ENCODE data around the gene NEUROG1. TPM values are rescaled to one million over a fixed set of nuclear protein-coding genes. Genes with fewer than 3 reads are reported as not detected.

The NEUROG1 gene
- polyA plus RNA-seq, 1 experiment = not detected

DNA sequence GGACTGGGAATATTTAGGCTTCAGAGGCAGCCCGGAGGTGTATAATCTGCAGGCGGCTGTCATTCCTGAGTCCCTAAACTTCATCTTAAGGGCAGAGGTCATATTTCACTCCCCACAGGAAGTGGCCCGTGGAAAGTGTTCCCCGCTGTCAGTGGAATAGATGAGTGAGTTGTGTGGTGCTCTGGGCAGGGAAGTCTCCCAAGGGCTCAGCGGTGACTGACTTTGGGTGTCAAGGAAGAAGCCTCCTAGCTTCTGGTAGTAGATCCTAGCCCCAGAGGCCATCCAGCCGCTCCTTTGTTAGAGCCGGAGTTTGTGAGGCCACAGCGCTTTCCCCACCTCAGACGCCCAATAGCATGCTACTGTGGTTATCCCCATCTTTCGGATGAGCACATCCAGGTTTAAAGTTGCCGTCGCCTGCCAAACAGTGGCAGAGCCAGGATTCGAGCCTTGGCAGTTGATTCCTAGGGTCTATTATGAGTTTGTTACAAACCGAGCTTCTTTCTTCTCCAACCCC, 44.7 kb downstream of the NEUROG1 start:
- H3K9me3 ChIP-seq (ENCODE audit: control insufficient read depth, insufficient read depth, low read length) = peaks cover 20% of the 10 kb centered on the region
- no peak overlapping the region for H3K27ac ChIP-seq (ENCODE audit: low read depth, low read length)
- CTCF ChIA-PET = interaction anchor here (0.8 to 2.8 kb wide), 6 partner anchors 25 to 75 kb away, joined by 3 to 11 read pairs (median 4); no protein-coding TSS in a partner anchor
- POLR2A ChIA-PET = no interaction called here
- H3K27me3 ChIP-seq (ENCODE audit: control insufficient read depth, insufficient read depth, low read length) = peaks cover 17% of the 10 kb centered on the region
- TF ChIP-seq, protein P1, sequence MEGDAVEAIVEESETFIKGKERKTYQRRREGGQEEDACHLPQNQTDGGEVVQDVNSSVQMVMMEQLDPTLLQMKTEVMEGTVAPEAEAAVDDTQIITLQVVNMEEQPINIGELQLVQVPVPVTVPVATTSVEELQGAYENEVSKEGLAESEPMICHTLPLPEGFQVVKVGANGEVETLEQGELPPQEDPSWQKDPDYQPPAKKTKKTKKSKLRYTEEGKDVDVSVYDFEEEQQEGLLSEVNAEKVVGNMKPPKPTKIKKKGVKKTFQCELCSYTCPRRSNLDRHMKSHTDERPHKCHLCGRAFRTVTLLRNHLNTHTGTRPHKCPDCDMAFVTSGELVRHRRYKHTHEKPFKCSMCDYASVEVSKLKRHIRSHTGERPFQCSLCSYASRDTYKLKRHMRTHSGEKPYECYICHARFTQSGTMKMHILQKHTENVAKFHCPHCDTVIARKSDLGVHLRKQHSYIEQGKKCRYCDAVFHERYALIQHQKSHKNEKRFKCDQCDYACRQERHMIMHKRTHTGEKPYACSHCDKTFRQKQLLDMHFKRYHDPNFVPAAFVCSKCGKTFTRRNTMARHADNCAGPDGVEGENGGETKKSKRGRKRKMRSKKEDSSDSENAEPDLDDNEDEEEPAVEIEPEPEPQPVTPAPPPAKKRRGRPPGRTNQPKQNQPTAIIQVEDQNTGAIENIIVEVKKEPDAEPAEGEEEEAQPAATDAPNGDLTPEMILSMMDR (IDR thresholded peaks at IDR 0.05; ENCODE audit: low read depth, low read length) = no peak
- DNase-seq (ENCODE audit: low read depth, low spot score) = no peak
- no peak overlapping the region for H3K4me3 ChIP-seq (ENCODE audit: low read depth, low read length)

DNA sequence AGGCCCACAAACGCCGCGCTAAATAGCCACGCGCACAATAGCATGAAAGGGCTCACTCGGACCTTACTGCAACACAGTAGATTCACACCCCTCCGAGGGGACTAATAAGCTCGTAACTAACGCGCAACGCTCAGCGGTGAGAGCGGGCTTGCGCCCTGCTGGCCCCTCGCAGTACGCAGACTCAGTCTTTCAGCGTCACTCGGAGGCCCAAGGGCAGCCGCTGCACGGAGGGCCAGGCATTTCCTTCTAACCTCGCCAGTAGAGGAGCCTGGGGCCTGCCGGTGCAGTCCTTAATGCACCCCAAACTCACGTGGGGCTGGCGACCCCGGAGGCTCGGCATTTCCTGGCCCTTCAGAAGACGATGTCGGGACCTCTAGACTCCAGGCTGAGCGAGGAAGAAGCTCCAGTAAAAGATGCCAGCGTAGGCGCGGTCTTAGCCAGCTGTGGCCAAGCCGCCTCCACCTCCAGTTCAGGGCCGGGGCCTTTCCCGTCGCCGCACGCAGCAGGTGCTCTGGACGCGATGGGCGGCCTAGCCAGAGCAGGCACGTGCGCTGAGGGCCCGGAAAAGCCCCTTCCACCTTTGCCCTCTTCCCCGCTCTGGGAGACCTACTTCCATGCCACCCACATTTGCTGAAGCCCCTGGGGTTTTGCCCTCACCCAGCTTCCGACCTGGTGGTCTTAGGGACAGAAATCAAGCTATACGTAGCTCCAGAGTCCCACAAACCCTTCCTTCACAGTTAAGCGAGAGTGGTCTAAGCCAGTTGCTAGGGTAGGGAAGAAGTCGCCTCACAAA, 45.3 kb downstream of the NEUROG1 start:
- DNase-seq (ENCODE audit: low read depth, low spot score) = no peak
- Histone ChIP-seq H3K27me3 (ENCODE audit: control insufficient read depth, insufficient read depth, low read length) (peaks cover 18% of the 10 kb centered on the region), H3K4me3 (ENCODE audit: low read depth, low read length) (no peak overlapping the region), H3K27ac (ENCODE audit: low read depth, low read length) (no peak overlapping the region), H3K9me3 (ENCODE audit: control insufficient read depth, insufficient read depth, low read length) (peaks cover 20% of the 10 kb centered on the region)
- ChIA-PET CTCF (interaction anchor here (0.8 to 2.8 kb wide), 6 partner anchors 24 to 76 kb away, joined by 3 to 11 read pairs (median 4); no protein-coding TSS in a partner anchor), POLR2A (no interaction called here)
- TF ChIP-seq, protein P1 (IDR thresholded peaks at IDR 0.05; ENCODE audit: low read depth, low read length) = no peak

DNA sequence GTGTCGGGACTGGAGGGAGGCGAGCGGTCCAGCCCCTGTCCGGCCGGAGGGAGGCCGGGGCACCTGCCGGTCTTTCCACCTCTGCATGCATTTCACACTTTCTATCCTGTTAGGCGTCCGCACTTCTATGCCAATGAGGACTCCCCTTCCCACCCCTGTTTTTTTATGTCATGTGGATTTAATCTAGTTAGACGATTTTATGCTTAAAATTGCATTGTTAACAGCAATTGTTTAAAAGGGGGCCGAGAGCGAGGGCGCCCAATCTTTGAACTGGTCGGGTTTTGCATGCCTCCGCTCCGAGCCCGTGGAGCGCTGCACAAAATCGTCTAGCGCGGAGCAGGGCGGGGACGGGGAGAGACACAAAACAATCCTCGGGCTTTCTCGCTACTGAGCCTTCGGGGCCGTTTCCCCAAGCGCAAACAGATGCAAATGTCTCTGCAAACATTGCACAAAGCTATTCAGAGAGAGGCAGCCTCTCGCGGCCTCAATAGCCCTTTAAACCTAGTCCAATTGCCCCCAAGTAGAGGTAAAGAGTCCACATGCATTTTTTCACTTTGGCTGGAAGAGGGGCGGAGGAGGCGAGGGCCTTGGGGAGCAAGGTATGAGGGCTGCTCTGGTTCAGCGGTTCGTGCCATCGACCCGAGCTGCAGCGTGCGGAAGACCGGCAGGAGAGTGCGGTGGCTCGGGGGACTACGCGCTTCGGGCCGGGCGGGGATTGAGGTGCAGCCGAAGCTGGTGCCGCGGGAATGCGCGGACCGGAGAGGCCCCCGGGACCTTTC, 46.1 kb downstream of the NEUROG1 start:
- DNase-seq (ENCODE audit: low read depth, low spot score) = no peak
- Histone ChIP-seq H3K27ac (ENCODE audit: low read depth, low read length) (no peak overlapping the region), H3K27me3 (ENCODE audit: control insufficient read depth, insufficient read depth, low read length) (peaks cover 18% of the 10 kb centered on the region), H3K9me3 (ENCODE audit: control insufficient read depth, insufficient read depth, low read length) (peaks cover 20% of the 10 kb centered on the region), H3K4me3 (ENCODE audit: low read depth, low read length) (no peak overlapping the region)
- ChIA-PET CTCF (interaction anchor here (1.2 to 2.8 kb wide), 3 partner anchors 24 to 76 kb away, joined by 3 to 11 read pairs (median 4); no protein-coding TSS in a partner anchor), POLR2A (no interaction called here)
- TF ChIP-seq, protein P1 (IDR thresholded peaks at IDR 0.05; ENCODE audit: low read depth, low read length) = no peak

DNA sequence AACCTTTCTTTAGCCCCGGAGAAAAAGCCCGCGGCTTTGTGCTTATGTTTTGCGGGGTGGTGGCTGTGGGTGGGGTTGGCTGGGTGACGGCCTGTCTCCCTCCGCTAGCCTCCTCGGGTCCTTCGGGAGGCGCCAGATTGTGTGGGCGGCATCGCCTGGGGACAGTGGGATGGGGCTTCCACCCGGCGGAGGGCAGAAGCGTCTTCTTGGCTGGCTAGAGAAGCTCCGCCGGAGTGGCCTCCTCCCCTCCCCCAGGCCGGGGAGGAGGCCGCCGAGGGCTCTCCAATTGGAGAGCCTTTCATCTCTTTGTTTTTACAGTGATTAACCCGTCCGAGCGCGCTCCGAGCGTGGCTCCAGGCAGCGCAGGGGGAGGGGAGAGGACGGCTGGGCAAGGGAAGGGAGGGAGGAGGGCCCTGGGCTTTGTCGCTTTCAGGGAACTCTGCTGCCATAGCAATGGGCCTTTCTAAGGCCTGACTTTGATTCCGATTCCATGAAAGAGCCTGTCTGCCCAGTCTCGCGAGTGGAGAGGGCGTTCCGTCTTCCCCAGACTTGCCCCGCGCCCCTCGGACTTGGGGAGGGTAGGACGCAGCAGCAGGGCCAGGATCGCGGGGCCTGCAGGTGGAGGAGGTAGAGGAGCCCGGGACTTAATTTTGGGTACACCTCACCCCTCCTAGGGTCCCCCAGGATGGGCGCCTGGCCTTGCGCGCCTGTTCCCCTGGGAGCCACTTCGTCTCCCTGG, 46.9 kb downstream of the NEUROG1 start:
- H3K27me3 ChIP-seq (ENCODE audit: control insufficient read depth, insufficient read depth, low read length) = peaks cover 18% of the 10 kb centered on the region
- POLR2A ChIA-PET = interaction anchor here (1.0 kb wide), 1 partner anchor 72 kb away, joined by 4 read pairs; no protein-coding TSS in a partner anchor
- H3K9me3 ChIP-seq (ENCODE audit: control insufficient read depth, insufficient read depth, low read length) = peaks cover 20% of the 10 kb centered on the region
- TF ChIP-seq, protein P1 (IDR thresholded peaks at IDR 0.05; ENCODE audit: low read depth, low read length) = no peak
- peak overlapping the region; percentile 61 for H3K4me3 ChIP-seq (ENCODE audit: low read depth, low read length)
- CTCF ChIA-PET = interaction anchor here (1.3 to 2.9 kb wide), 6 partner anchors 23 to 77 kb away, joined by 3 to 22 read pairs (median 11); no protein-coding TSS in a partner anchor
- peak; percentile 45 for DNase-seq (ENCODE audit: low read depth, low spot score)
- H3K27ac ChIP-seq (ENCODE audit: low read depth, low read length) = peak overlapping the region; percentile 11
